ENCODE measurements around the gene CFAP77. TPM values are rescaled to one million over a fixed set of nuclear protein-coding genes. Genes with fewer than 3 reads are reported as not detected.

The CFAP77 gene
- polyA plus RNA-seq, 1 donor from 2014 or later, result not detected

DNA sequence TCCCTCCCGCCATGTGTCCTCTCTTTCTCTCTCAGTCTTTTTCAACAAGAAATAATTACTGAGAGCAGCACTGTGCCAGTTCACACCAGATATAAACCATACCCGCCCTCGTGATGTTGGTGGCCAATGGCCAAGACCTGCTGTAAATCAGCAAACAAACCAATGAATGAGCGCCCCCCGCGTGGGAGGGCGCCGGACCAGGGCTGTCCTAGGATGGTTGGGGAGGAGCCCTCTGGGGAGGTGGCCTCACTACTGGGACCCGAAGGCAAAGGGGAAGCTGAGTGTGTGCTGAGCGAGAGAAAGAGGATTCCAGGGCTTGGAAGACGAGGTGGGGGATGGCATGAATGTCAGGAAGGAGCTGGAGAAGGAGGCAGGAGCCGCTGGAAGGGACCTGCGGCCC lies 121.2 kb downstream of the CFAP77 start:
- H3K36me3 ChIP-seq (ENCODE audit: insufficient read depth, low read length), result no peaks in the 10 kb centered on the region
- no peak overlapping the region for H2AFZ ChIP-seq (ENCODE audit: low read depth, low read length)
- no peaks in the 10 kb centered on the region for H4K20me1 ChIP-seq (ENCODE audit: insufficient read depth)
- no peak overlapping the region for H3K4me2 ChIP-seq (ENCODE audit: low read length)
- no peak overlapping the region for H3K9ac ChIP-seq (ENCODE audit: low read length)
- TF ChIP-seq TAF1 (IDR thresholded peaks at IDR 0.05; ENCODE audit: low read depth) (no peak), CTCF (IDR thresholded peaks at IDR 0.05; ENCODE audit: poor library complexity, severe bottlenecking) (no peak), MXI1 (conservative IDR thresholded peaks at IDR 0.05; ENCODE audit: poor library complexity, severe bottlenecking) (no peak), SMC3 (conservative IDR thresholded peaks at IDR 0.05; ENCODE audit: poor library complexity) (no peak), RAD21 (conservative IDR thresholded peaks at IDR 0.05) (no peak), REST (IDR thresholded peaks at IDR 0.05; ENCODE audit: borderline replicate concordance) (no peak), EZH2 (IDR thresholded peaks at IDR 0.05; ENCODE audit: borderline replicate concordance, insufficient read depth, low read length, poor library complexity, severe bottlenecking) (no peak), EP300 (conservative IDR thresholded peaks at IDR 0.05; ENCODE audit: poor library complexity, severe bottlenecking) (no peak), POLR2AphosphoS5 (IDR thresholded peaks at IDR 0.05) (no peak)
- H3K9me3 ChIP-seq (ENCODE audit: low read length), result peaks cover 3% of the 10 kb centered on the region
- H3K9me2 ChIP-seq (ENCODE audit: insufficient read depth, low read length), result no peaks in the 10 kb centered on the region
- H3K27ac ChIP-seq (ENCODE audit: low read length), result no peak overlapping the region
- H3K27me3 ChIP-seq (ENCODE audit: insufficient read depth, low read depth, low read length), result no peaks in the 10 kb centered on the region
- H3K79me2 ChIP-seq (replicated peaks; ENCODE audit: insufficient read depth, low read length), result no peaks in the 10 kb centered on the region
- no peaks in the 10 kb centered on the region for H3F3A ChIP-seq (ENCODE audit: insufficient read depth, low read length, poor library complexity, severe bottlenecking)
- no peak overlapping the region for H3K4me3 ChIP-seq (ENCODE audit: low read length)

- TF ChIP-seq CTCF (IDR thresholded peaks at IDR 0.05; ENCODE audit: poor library complexity, severe bottlenecking), result no peak
- TF ChIP-seq TAF1 (IDR thresholded peaks at IDR 0.05; ENCODE audit: low read depth), result no peak
- no peak for TF ChIP-seq EP300 (conservative IDR thresholded peaks at IDR 0.05; ENCODE audit: poor library complexity, severe bottlenecking)
- no peak for TF ChIP-seq POLR2AphosphoS5 (IDR thresholded peaks at IDR 0.05)
- no peak for TF ChIP-seq EZH2 (IDR thresholded peaks at IDR 0.05; ENCODE audit: borderline replicate concordance, insufficient read depth, low read length, poor library complexity, severe bottlenecking)
- Histone ChIP-seq H4K20me1 (ENCODE audit: insufficient read depth) (no peaks in the 10 kb centered on the region), H3K4me2 (ENCODE audit: low read length) (no peak overlapping the region), H3K9ac (ENCODE audit: low read length) (no peak overlapping the region), H2AFZ (ENCODE audit: low read depth, low read length) (no peak overlapping the region), H3K27me3 (ENCODE audit: insufficient read depth, low read depth, low read length) (no peaks in the 10 kb centered on the region), H3K4me3 (ENCODE audit: low read length) (no peak overlapping the region), H3K27ac (ENCODE audit: low read length) (no peak overlapping the region), H3K9me3 (ENCODE audit: low read length) (peaks cover 3% of the 10 kb centered on the region), H3K79me2 (replicated peaks; ENCODE audit: insufficient read depth, low read length) (no peaks in the 10 kb centered on the region), H3K36me3 (ENCODE audit: insufficient read depth, low read length) (no peaks in the 10 kb centered on the region), H3F3A (ENCODE audit: insufficient read depth, low read length, poor library complexity, severe bottlenecking) (no peaks in the 10 kb centered on the region), H3K9me2 (ENCODE audit: insufficient read depth, low read length) (no peaks in the 10 kb centered on the region)
These were observed 121.9 kb downstream of the CFAP77 start for GRCh38 chr9:132531710-132532570.
